Calu3 (cell line): ENCODE results near the gene LILRA2. TPM values are rescaled to one million over a fixed set of nuclear protein-coding genes. Genes with fewer than 3 reads are reported as not detected.

Experiments used
- BruUV-seq: library from RNA; stranded (reverse); fragments of 400-500 nt; replicated peaks from 2 replicates; lab custom pipeline; 2021; lab: Mats Ljungman, UMichigan
- CTCF ChIA-PET: fragments of 300-600 bp; sonication (Branson Sonifier 250); formaldehyde crosslinking; loops from one replicate; lab custom pipeline; 2022; ENCODE audit warnings: antibody characterized with exemption; lab: Charles Lee
- DNase-seq: peaks from one replicate; pipeline ENCODE4 v3.0.0; 2022
- H3K27ac Mint-ChIP-seq: one replicate; pipeline ENCODE4 v1.8.0; 2022; ENCODE audit warnings: mixed read lengths; ENCODE audit not compliant: unreplicated experiment
- H3K27me3 Mint-ChIP-seq: one replicate; pipeline ENCODE4 v1.8.0; 2022; ENCODE audit warnings: mixed read lengths; ENCODE audit not compliant: unreplicated experiment
- H3K36me3 Mint-ChIP-seq: one replicate; pipeline ENCODE4 v1.8.0; 2022; ENCODE audit warnings: mild to moderate bottlenecking, moderate library complexity, mixed read lengths; ENCODE audit not compliant: insufficient read depth, unreplicated experiment
- H3K4me1 Mint-ChIP-seq: one replicate; pipeline ENCODE4 v1.8.0; 2022; ENCODE audit warnings: mild to moderate bottlenecking, low read depth, mixed read lengths; ENCODE audit not compliant: unreplicated experiment
- H3K4me3 Mint-ChIP-seq: one replicate; pipeline ENCODE4 v1.8.0; 2022; ENCODE audit warnings: mild to moderate bottlenecking, low read depth, moderate library complexity, mixed read lengths; ENCODE audit not compliant: unreplicated experiment
- H3K9me3 Mint-ChIP-seq: one replicate; pipeline ENCODE4 v1.8.0; 2022; ENCODE audit warnings: low read depth, mixed read lengths; ENCODE audit not compliant: unreplicated experiment
- CTCF ChIP-seq: fragments of 200-600 bp; IDR thresholded peaks from one replicate; pipeline ENCODE4 v1.8.0; 2022; ENCODE audit warnings: antibody characterized with exemption; ENCODE audit not compliant: unreplicated experiment
- intact Hi-C: fragments of 100-400 bp; cut with micrococcal nuclease; formaldehyde crosslinking; loops from one replicate; pipeline ENCODE4 v1.10.0; 2022; ENCODE audit not compliant: unreplicated experiment
- total RNA-seq: library from RNA; stranded (reverse); gene quantifications from 2 replicates; pipeline ENCODE4 v1.2.3, GENCODE V29; 2022

The LILRA2 gene
- total RNA-seq, 1 experiment from 2014 or later, result not detected

GRCh38 chr19:54614726-54615125 lies 41.1 kb downstream of the LILRA2 start:
- intact Hi-C loops, result no loop called here
- CTCF ChIA-PET, result no interaction called here
- Mint-ChIP-seq H3K36me3 (no peaks in the 10 kb centered on the region), H3K9me3 (no peaks in the 10 kb centered on the region), H3K4me3 (no peak overlapping the region), H3K4me1 (no peaks in the 10 kb centered on the region), H3K27me3 (peaks cover 38% of the 10 kb centered on the region), H3K27ac (no peak overlapping the region)
- TF ChIP-seq CTCF, result no peak
- BruUV-seq, result no TSS peak
- no peak for DNase-seq

GRCh38 chr19:54616057-54616456 lies 42.5 kb downstream of the LILRA2 start:
- Mint-ChIP-seq H3K9me3 (no peaks in the 10 kb centered on the region), H3K4me1 (no peaks in the 10 kb centered on the region), H3K4me3 (no peak overlapping the region), H3K27me3 (peaks cover 34% of the 10 kb centered on the region), H3K36me3 (no peaks in the 10 kb centered on the region), H3K27ac (no peak overlapping the region)
- no peak for TF ChIP-seq CTCF
- CTCF ChIA-PET, result no interaction called here
- intact Hi-C loops, result no loop called here
- no peak for DNase-seq
- BruUV-seq, result no TSS peak

- no peak for DNase-seq
- H3K27me3 Mint-ChIP-seq, result peaks cover 44% of the 10 kb centered on the region
- no peak for TF ChIP-seq CTCF
- no peak overlapping the region for H3K4me3 Mint-ChIP-seq
- H3K4me1 Mint-ChIP-seq, result no peaks in the 10 kb centered on the region
- no peaks in the 10 kb centered on the region for H3K36me3 Mint-ChIP-seq
- BruUV-seq, result no TSS peak
- CTCF ChIA-PET, result no interaction called here
- intact Hi-C loops, result no loop called here
- H3K9me3 Mint-ChIP-seq, result no peaks in the 10 kb centered on the region
- H3K27ac Mint-ChIP-seq, result no peak overlapping the region
Observed at GRCh38 chr19:54616821-54617560, 43.4 kb downstream of the LILRA2 start.

- TF ChIP-seq CTCF, result no peak
- BruUV-seq, result no TSS peak
- DNase-seq, result no peak
- no peak overlapping the region for H3K27ac Mint-ChIP-seq
- peaks cover 58% of the 10 kb centered on the region for H3K27me3 Mint-ChIP-seq
- CTCF ChIA-PET, result no interaction called here
- intact Hi-C loops, result no loop called here
- no peak overlapping the region for H3K4me3 Mint-ChIP-seq
- no peaks in the 10 kb centered on the region for H3K9me3 Mint-ChIP-seq
- H3K4me1 Mint-ChIP-seq, result no peaks in the 10 kb centered on the region
- H3K36me3 Mint-ChIP-seq, result no peaks in the 10 kb centered on the region
Observed at GRCh38 chr19:54620464-54620863, 46.9 kb downstream of the LILRA2 start.
